K562 (cell line): ENCODE data around the gene SULT2B1. TPM values are rescaled to one million over a fixed set of nuclear protein-coding genes. Genes with fewer than 3 reads are reported as not detected.

ENCODE experiments used
- BRCA1 ChIP-seq, 2 experiments: fragments of 450-650 bp in 1 of 2; sonication (generic) in 1 of 2; formaldehyde crosslinking in 1 of 2; IDR thresholded peaks; 2 replicates each; pipeline versions ENCODE4 v1.5.0 to v1.6.1; 2017 to 2020; ENCODE audit warnings: mild to moderate bottlenecking in 1 of 2, missing genetic modification reagents in 1 of 2
- CBX8 ChIP-seq: fragments of 200-600 bp; sonication (generic); IDR thresholded peaks from 2 replicates; pipeline ENCODE4 v1.6.1; 2012; ENCODE audit warnings: borderline replicate concordance, mixed run types, low read depth, mild to moderate bottlenecking, moderate library complexity, mixed read lengths, low read length, control low read depth, inconsistent platforms; ENCODE audit not compliant: poor library complexity, severe bottlenecking; ENCODE audit errors: extremely low read depth
- ID3 ChIP-seq, 2 experiments: fragments of 250-450 bp in 1 of 2; fragments of 450-650 bp in 1 of 2; sonication (Bioruptor Pico) in 1 of 2; IDR thresholded peaks; 2 replicates each; pipeline versions ENCODE4 v1.6.1 to v1.8.0; 2016 to 2021; ENCODE audit warnings: mild to moderate bottlenecking in 2 of 2, moderate library complexity in 2 of 2, missing compliant biosample characterization in 1 of 2, missing genetic modification characterization in 1 of 2
- MCM2 ChIP-seq: fragments of 450-650 bp; IDR thresholded peaks from 2 replicates; pipeline ENCODE4 v1.6.1; 2017; ENCODE audit warnings: low read depth, mild to moderate bottlenecking
- POU5F1 ChIP-seq: fragments of 150-350 bp; IDR thresholded peaks from 2 replicates; pipeline ENCODE4 v1.6.1; 2014; ENCODE audit warnings: borderline replicate concordance, low read length, low read depth, mild to moderate bottlenecking; ENCODE audit not compliant: partially characterized antibody
- SMARCA5 ChIP-seq: fragments of 450-650 bp; IDR thresholded peaks from 2 replicates; pipeline ENCODE4 v1.6.1; 2016
- SMARCC2 ChIP-seq: fragments of 450-650 bp; IDR thresholded peaks from 2 replicates; pipeline ENCODE4 v1.6.1; 2017; ENCODE audit warnings: antibody characterized with exemption, moderate library complexity, mild to moderate bottlenecking, low read depth
- TCFL5 ChIP-seq: fragments of 250-450 bp; sonication (Bioruptor Pico); conservative IDR thresholded peaks from 2 replicates; pipeline ENCODE4 v1.6.1; 2021; ENCODE audit warnings: mild to moderate bottlenecking, moderate library complexity, matching md5 sums
- TEAD1 ChIP-seq, 2 experiments: fragments of 450-650 bp in 1 of 2; sonication (generic) in 1 of 2; formaldehyde crosslinking; IDR thresholded peaks; 2 replicates each; pipeline versions ENCODE4 v1.4.0 to v1.8.0; 2020 to 2022; ENCODE audit warnings: mild to moderate bottlenecking in 2 of 2, missing genetic modification reagents in 1 of 2
- TRIM24 ChIP-seq, 2 experiments: fragments of 450-650 bp; IDR thresholded peaks; 2 replicates each; pipeline ENCODE4 v1.6.1; 2016
- ZNF134 ChIP-seq: fragments of 250-450 bp; sonication (Bioruptor Pico); conservative IDR thresholded peaks from 2 replicates; pipeline ENCODE4 v1.4.0; 2020
- ZNF175 ChIP-seq: fragments of 200-800 bp; sonication (Bioruptor generic); IDR thresholded peaks from 2 replicates; pipeline ENCODE4 v1.6.1; 2016; ENCODE audit warnings: low read depth, mild to moderate bottlenecking, missing genetic modification characterization, missing compliant biosample characterization
- ZNF263 ChIP-seq: sonication (generic); formaldehyde crosslinking; IDR thresholded peaks from 2 replicates; pipeline ENCODE4 v1.8.0; 2022; ENCODE audit warnings: mild to moderate bottlenecking, missing genetic modification reagents, borderline replicate concordance
- ZNF589 ChIP-seq: fragments of 200-800 bp; sonication (Bioruptor generic); IDR thresholded peaks from 2 replicates; pipeline ENCODE4 v1.6.1; 2016; ENCODE audit warnings: low read depth, missing genetic modification characterization, missing compliant biosample characterization
- polyA plus RNA-seq, 8 experiments: library from polyadenylated mRNA; depleted of rRNA in 4 of 8; stranded (reverse) in 5 of 8; unstranded in 3 of 8; fragments of >200 nt; fragmentation: Nextera tagmentation in 2 of 8; fragmentation: Illumina TruSeq in 1 of 8; extraction: Ambion mirVana in 2 of 8; extraction: Trizol in 1 of 8; gene quantifications; 2 replicates each; pipeline versions ENCODE4 v1.2.1 to v1.2.3, GENCODE V29; 2011 to 2014; ENCODE audit warnings: inconsistent platforms in 1 of 8, missing spikeins in 1 of 8
- total RNA-seq, 7 experiments: library from RNA; depleted of rRNA in 6 of 7; stranded (reverse); fragments of >200 nt in 6 of 7; fragmentation: Illumina TruSeq in 2 of 7; extraction: Trizol in 2 of 7; gene quantifications; 2 replicates each; pipeline versions ENCODE4 v1.2.1 to v1.2.3, GENCODE V29; 2011 to 2021; ENCODE audit warnings: low replicate concordance in 1 of 7
- TF ChIP-seq, protein P1 (sequence below): fragments of 450-650 bp; IDR thresholded peaks from 2 replicates; pipeline ENCODE4 v1.6.1; 2016; ENCODE audit warnings: mild to moderate bottlenecking, moderate library complexity

SULT2B1 gene
- total and polyA plus RNA-seq, 9 of the 15 experiments (the other 6 are each of a cell fraction or from before 2014, with no cell fraction given), result 0.09 to 0.62 (median 0.22) TPM; not detected in 2

- TF ChIP-seq, protein P1, sequence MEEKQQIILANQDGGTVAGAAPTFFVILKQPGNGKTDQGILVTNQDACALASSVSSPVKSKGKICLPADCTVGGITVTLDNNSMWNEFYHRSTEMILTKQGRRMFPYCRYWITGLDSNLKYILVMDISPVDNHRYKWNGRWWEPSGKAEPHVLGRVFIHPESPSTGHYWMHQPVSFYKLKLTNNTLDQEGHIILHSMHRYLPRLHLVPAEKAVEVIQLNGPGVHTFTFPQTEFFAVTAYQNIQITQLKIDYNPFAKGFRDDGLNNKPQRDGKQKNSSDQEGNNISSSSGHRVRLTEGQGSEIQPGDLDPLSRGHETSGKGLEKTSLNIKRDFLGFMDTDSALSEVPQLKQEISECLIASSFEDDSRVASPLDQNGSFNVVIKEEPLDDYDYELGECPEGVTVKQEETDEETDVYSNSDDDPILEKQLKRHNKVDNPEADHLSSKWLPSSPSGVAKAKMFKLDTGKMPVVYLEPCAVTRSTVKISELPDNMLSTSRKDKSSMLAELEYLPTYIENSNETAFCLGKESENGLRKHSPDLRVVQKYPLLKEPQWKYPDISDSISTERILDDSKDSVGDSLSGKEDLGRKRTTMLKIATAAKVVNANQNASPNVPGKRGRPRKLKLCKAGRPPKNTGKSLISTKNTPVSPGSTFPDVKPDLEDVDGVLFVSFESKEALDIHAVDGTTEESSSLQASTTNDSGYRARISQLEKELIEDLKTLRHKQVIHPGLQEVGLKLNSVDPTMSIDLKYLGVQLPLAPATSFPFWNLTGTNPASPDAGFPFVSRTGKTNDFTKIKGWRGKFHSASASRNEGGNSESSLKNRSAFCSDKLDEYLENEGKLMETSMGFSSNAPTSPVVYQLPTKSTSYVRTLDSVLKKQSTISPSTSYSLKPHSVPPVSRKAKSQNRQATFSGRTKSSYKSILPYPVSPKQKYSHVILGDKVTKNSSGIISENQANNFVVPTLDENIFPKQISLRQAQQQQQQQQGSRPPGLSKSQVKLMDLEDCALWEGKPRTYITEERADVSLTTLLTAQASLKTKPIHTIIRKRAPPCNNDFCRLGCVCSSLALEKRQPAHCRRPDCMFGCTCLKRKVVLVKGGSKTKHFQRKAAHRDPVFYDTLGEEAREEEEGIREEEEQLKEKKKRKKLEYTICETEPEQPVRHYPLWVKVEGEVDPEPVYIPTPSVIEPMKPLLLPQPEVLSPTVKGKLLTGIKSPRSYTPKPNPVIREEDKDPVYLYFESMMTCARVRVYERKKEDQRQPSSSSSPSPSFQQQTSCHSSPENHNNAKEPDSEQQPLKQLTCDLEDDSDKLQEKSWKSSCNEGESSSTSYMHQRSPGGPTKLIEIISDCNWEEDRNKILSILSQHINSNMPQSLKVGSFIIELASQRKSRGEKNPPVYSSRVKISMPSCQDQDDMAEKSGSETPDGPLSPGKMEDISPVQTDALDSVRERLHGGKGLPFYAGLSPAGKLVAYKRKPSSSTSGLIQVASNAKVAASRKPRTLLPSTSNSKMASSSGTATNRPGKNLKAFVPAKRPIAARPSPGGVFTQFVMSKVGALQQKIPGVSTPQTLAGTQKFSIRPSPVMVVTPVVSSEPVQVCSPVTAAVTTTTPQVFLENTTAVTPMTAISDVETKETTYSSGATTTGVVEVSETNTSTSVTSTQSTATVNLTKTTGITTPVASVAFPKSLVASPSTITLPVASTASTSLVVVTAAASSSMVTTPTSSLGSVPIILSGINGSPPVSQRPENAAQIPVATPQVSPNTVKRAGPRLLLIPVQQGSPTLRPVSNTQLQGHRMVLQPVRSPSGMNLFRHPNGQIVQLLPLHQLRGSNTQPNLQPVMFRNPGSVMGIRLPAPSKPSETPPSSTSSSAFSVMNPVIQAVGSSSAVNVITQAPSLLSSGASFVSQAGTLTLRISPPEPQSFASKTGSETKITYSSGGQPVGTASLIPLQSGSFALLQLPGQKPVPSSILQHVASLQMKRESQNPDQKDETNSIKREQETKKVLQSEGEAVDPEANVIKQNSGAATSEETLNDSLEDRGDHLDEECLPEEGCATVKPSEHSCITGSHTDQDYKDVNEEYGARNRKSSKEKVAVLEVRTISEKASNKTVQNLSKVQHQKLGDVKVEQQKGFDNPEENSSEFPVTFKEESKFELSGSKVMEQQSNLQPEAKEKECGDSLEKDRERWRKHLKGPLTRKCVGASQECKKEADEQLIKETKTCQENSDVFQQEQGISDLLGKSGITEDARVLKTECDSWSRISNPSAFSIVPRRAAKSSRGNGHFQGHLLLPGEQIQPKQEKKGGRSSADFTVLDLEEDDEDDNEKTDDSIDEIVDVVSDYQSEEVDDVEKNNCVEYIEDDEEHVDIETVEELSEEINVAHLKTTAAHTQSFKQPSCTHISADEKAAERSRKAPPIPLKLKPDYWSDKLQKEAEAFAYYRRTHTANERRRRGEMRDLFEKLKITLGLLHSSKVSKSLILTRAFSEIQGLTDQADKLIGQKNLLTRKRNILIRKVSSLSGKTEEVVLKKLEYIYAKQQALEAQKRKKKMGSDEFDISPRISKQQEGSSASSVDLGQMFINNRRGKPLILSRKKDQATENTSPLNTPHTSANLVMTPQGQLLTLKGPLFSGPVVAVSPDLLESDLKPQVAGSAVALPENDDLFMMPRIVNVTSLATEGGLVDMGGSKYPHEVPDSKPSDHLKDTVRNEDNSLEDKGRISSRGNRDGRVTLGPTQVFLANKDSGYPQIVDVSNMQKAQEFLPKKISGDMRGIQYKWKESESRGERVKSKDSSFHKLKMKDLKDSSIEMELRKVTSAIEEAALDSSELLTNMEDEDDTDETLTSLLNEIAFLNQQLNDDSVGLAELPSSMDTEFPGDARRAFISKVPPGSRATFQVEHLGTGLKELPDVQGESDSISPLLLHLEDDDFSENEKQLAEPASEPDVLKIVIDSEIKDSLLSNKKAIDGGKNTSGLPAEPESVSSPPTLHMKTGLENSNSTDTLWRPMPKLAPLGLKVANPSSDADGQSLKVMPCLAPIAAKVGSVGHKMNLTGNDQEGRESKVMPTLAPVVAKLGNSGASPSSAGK, result no peak
- TF ChIP-seq MCM2 (no peak), SMARCA5 (no peak), CBX8 (no peak), ZNF263 (CRISPR knock-in tag) (no peak), TEAD1 (CRISPR knock-in tag; IDR thresholded peaks at IDR 0.05) (0 out of 4 replicates have a peak, but pooled peaks of 1 of the 2 experiments have one; percentile 16), TRIM24 (IDR thresholded peaks at IDR 0.05) (no peak), POU5F1 (no peak), ID3 (CRISPR knock-in tag; IDR thresholded peaks at IDR 0.05) (no peak), ID3 (tag; IDR thresholded peaks at IDR 0.05) (no peak), BRCA1 (IDR thresholded peaks at IDR 0.05) (no peak), BRCA1 (CRISPR knock-in tag; IDR thresholded peaks at IDR 0.05) (no peak), TCFL5 (CRISPR knock-in tag) (no peak), ZNF589 (CRISPR knock-in tag) (no peak), SMARCC2 (no peak), ZNF175 (no peak), ZNF134 (CRISPR knock-in tag) (no peak)
These were observed 83.4 kb downstream of the SULT2B1 start (continued) for GRCh38 chr19:48635263-48635965.
